Measurements from ENCODE around the gene USP49.

The USP49 gene

GRCh38 chr6:41748542-41748941 is 146.6 kb downstream of the USP49 start:
- no peak for DNase-seq

- DNase-seq: no peak
These were observed 147.1 kb downstream of the USP49 start for GRCh38 chr6:41748102-41748477.

DNA sequence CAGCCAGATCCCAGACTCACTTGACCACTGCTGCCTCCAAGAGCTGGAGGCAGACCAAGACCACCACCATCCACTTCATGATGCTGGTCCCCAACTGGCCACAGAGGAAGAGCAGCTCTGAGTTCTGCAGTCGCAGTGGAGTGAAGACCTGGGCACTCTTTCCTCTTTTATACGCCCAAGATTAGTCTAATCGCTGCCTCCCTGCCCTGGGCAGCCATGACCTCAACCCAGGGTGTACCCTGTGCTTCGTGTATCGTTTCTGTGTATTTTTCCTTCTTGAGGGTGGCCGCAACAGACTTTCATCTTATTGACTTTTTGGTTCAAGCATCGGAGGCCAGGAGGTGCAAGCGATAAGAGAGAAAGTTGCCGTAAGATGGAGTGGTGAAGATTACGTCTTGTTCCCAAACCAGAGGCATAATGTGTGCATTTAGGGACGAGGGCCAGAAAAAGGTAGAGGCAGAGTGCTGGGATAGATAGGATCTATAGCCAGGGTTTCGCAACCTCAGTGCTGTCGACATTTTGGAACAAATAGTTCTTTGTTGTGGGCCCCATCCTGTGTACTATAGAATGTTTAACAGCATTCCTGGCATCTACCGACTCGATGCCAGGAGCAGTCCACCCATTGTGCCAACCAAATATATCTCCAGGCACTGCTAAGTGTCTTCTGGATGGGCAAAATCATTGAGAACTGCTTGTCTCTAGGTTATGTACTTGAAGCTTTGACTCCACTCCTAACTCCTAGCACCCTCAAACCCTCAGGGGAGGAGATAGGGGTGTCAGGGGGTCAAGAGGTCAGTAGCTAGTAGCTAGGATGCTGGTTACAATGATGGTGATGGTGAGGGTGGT is 147.7 kb downstream of the USP49 start, which contains the start of gene PGC:
Gene PGC, minus strand, starts transcription at position 142 of the 846 bp plus-strand sequence. Its CDS starts 63 bp downstream, at position 79.
- no peak for DNase-seq

GRCh38 chr6:41746107-41746506 is 149.1 kb downstream of the USP49 start:
- no peak for DNase-seq

- DNase-seq: no peak
These were observed 150.9 kb downstream of the USP49 start for GRCh38 chr6:41744236-41744787.

- no peak for DNase-seq
These were observed 151.6 kb downstream of the USP49 start for GRCh38 chr6:41743406-41744235.

GRCh38 chr6:41741625-41742490 is 153.3 kb downstream of the USP49 start:
- DNase-seq: no peak

- no peak for DNase-seq
These were observed 154.6 kb downstream of the USP49 start for GRCh38 chr6:41740366-41741162.

Data from AML-193 (cell line).